Measurements from ENCODE around the gene MPO. TPM values are rescaled to one million over a fixed set of nuclear protein-coding genes. Genes with fewer than 3 reads are reported as not detected.

Gene MPO
- polyA plus RNA-seq, 2 of the 4 experiments (the other 2 are of a cell fraction): not detected

DNA sequence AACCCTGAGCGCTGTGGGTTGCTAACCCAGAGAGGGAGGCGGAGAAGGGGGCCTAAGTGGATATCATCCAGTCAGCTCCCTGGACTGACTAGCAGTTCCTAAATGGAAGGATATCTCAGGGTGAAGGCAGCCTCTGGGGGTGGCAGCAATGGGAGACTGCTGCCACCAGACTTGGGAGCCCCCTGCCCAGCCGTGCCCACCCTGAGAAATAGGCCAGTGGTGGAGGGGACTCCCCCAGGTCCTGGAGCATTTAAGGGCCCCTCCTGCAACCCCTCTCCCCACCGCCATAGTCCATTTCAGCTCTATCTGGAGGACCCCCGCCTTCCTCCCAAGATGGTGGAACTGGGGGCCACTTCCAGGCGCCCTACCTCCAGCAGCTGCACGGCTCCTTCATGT, 39.4 kb upstream of the MPO start:
- no peaks in the 10 kb centered on the region for H3K9me3 ChIP-seq
- ChIA-PET POLR2A (no interaction called here), CTCF (interaction anchor here (1.1 to 19.5 kb wide), 5 partner anchors 16 to 145 kb away, joined by 3 to 232 read pairs (median 34); partner anchors contain the start of gene RNF43)
- H3K4me2 ChIP-seq: no peak overlapping the region
- TF ChIP-seq, protein P1, sequence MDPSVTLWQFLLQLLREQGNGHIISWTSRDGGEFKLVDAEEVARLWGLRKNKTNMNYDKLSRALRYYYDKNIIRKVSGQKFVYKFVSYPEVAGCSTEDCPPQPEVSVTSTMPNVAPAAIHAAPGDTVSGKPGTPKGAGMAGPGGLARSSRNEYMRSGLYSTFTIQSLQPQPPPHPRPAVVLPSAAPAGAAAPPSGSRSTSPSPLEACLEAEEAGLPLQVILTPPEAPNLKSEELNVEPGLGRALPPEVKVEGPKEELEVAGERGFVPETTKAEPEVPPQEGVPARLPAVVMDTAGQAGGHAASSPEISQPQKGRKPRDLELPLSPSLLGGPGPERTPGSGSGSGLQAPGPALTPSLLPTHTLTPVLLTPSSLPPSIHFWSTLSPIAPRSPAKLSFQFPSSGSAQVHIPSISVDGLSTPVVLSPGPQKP (IDR thresholded peaks at IDR 0.05; ENCODE audit: low read depth, low read length): no peak
- TF ChIP-seq ZNF302 (CRISPR knock-in tag; IDR thresholded peaks at IDR 0.05): no peak
- no peak for TF ChIP-seq CBX8 (IDR thresholded peaks at IDR 0.05)
- TF ChIP-seq FOSB (CRISPR knock-in tag; IDR thresholded peaks at IDR 0.05): no peak
- TF ChIP-seq MAFK (IDR thresholded peaks at IDR 0.05; ENCODE audit: partially characterized antibody): no peak
- TF ChIP-seq, protein P2, sequence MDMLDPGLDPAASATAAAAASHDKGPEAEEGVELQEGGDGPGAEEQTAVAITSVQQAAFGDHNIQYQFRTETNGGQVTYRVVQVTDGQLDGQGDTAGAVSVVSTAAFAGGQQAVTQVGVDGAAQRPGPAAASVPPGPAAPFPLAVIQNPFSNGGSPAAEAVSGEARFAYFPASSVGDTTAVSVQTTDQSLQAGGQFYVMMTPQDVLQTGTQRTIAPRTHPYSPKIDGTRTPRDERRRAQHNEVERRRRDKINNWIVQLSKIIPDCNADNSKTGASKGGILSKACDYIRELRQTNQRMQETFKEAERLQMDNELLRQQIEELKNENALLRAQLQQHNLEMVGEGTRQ (IDR thresholded peaks at IDR 0.05): no peak
- TF ChIP-seq HEYL (CRISPR knock-in tag; IDR thresholded peaks at IDR 0.05): no peak
- TF ChIP-seq SMC3 (IDR thresholded peaks at IDR 0.05): no peak
- TF ChIP-seq, protein P3, sequence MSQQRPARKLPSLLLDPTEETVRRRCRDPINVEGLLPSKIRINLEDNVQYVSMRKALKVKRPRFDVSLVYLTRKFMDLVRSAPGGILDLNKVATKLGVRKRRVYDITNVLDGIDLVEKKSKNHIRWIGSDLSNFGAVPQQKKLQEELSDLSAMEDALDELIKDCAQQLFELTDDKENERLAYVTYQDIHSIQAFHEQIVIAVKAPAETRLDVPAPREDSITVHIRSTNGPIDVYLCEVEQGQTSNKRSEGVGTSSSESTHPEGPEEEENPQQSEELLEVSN (IDR thresholded peaks at IDR 0.05; ENCODE audit: borderline replicate concordance, low read depth): no peak
- TF ChIP-seq HOXB5 (CRISPR knock-in tag; IDR thresholded peaks at IDR 0.05): no peak
- no peak for FAIRE-seq
- peaks cover 6% of the 10 kb centered on the region; the same call in 2 of the 3 replicates for H3K4me1 ChIP-seq
- no peak for ATAC-seq
- 87% methylated on average over 7 of the region's 7 CpGs for WGBS (ENCODE audit: missing lambda C conversion rate)
- DNase-seq (ENCODE audit: low read depth in 1 of 2, low spot score in 1 of 2): no peak
- no peak overlapping the region for H3K4me3 ChIP-seq
- no peak overlapping the region for H3K27ac ChIP-seq

DNA sequence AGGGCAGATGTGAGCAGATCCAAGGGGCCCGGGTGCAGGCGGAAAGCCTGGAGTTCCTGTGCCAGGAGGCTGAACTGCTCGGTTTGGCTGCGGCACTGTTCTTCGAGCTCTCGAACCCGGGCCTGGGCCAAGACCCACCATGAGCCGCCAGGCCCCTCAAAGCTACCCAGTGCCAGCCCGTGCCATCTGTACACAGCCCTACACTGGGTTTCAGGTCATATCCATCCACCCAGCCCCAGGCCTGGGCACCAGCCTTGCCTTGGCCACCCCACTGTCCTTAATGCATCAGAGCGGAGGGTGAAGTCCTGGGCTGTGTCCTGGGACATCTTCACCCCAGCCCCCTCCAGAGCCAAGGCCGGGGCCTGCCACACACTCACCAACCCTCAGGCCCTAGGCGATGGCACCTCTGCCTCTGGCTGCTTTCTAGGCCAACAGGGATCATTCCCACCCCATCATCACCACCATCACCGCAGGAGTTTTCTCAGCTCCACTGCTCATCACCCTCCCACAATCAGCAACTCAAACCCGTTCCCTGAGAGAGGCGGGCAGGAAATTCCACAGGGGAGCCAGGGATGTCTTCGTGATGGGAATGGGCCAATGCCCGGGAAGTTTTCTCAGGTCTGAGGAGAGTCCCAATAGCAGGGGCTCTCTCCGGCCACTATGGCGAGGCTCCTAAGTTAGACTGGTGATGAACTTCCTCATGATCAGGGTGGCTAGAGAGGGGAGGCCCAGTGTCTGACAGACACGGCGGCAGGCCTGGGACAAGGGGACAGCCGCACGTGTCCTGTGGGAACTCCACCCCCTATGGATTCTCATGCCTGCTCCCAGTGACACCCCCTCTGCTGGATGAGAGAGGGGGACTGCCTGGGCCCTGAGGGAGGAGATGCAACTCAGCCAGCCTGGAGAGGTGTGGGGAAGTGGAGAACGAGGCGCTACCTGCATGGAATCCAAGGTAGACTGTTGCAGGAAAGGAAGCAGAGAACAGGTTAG, 38.7 kb upstream of the MPO start:
- WGBS (ENCODE audit: missing lambda C conversion rate): 73% methylated on average over 21 of the region's 25 CpGs

DNA sequence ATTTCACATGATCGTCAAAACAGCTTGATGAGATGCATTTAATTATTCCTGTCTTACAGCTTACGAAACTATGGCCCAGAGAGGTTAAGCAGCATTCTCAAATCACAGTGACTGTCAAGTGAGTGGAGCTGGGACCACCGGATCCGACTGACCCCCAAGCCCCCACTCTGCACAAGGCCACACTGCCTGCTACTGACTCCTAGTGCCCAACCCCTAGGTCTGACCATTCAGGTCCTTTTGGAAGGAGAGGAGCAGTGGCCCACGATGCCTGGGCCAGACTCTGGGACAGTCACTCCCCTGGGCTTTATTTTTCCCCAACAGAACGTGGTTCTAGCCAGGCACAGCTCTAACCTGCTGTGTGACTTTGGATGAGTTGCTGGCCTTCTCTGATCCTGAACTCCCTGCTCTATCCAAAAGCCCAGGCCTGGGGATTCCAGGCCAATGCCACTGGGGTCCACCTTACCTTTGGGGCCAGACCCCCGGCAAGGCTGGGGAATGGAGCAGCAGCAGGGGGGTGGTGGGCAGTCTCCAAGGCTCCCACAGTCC, 38.0 kb upstream of the MPO start:
- ATAC-seq: no peak
- Histone ChIP-seq H3K4me1 (peaks cover 6% of the 10 kb centered on the region; the same call in 2 of the 3 replicates), H3K27ac (no peak overlapping the region), H3K4me2 (no peak overlapping the region), H3K9me3 (no peaks in the 10 kb centered on the region), H3K4me3 (no peak overlapping the region)
- DNase-seq (ENCODE audit: low read depth in 1 of 2, low spot score in 1 of 2): no peak
- no peak for FAIRE-seq
- POLR2A ChIA-PET: no interaction called here
- CTCF ChIA-PET: interaction anchor here (0.6 to 19.5 kb wide), 16 partner anchors 9 to 177 kb away, joined by 3 to 315 read pairs (median 10); partner anchors contain the start of gene RNF43
- TF ChIP-seq ZFP36 (IDR thresholded peaks at IDR 0.05; ENCODE audit: borderline replicate concordance, partially characterized antibody) (peak; percentile 3), RARB (CRISPR knock-in tag; IDR thresholded peaks at IDR 0.05) (no peak)
- WGBS (ENCODE audit: missing lambda C conversion rate): 64% methylated on average over 7 of the region's 7 CpGs

More for the DNA sequence above, 38.7 kb upstream of the MPO start:
- no peak overlapping the region for H3K4me2 ChIP-seq
- CTCF ChIA-PET: interaction anchor here (0.7 to 19.5 kb wide), 8 partner anchors 8 to 130 kb away, joined by 3 to 315 read pairs (median 9); partner anchors contain the start of gene RNF43
- H3K4me3 ChIP-seq: no peak overlapping the region
- H3K27ac ChIP-seq: no peak overlapping the region
- peaks cover 6% of the 10 kb centered on the region; the same call in 2 of the 3 replicates for H3K4me1 ChIP-seq
- DNase-seq (ENCODE audit: low read depth in 1 of 2, low spot score in 1 of 2) (no peak), FAIRE-seq (no peak), ATAC-seq (no peak)
- POLR2A ChIA-PET: no interaction called here
- no peak for TF ChIP-seq RNF2 (IDR thresholded peaks at IDR 0.05; ENCODE audit: borderline replicate concordance, low read depth)
- no peak for TF ChIP-seq FOXS1 (CRISPR knock-in tag; IDR thresholded peaks at IDR 0.05)
- no peak for TF ChIP-seq JUNB (IDR thresholded peaks at IDR 0.05)
- no peak for TF ChIP-seq KDM1A (IDR thresholded peaks at IDR 0.05; ENCODE audit: low read depth)
- H3K9me3 ChIP-seq: no peaks in the 10 kb centered on the region

Data from A549 (cell line).